T-helper 2 cell (primary cell): ENCODE data around the gene TMEM141.
"Not testable (repeated sequence)": the region's sequence is repeated elsewhere in the genome, so short reads cannot be mapped to it uniquely, and the experiment has no call there.

Source experiments
- DNase-seq, 5 experiments: peaks; one replicate each; pipeline versions ENCODE4 v3.0.0 to v3.0.0-alpha.2; 2012 to 2022

The TMEM141 gene

GRCh38 chr9:136755302-136756133 lies 35.6 kb upstream of the TMEM141 start:
- not testable (repeated sequence) for DNase-seq

- no peak for DNase-seq
These were observed 35.1 kb upstream of the TMEM141 start for GRCh38 chr9:136756134-136756438.

- DNase-seq: no peak
These were observed 34.3 kb upstream of the TMEM141 start for GRCh38 chr9:136756836-136757235.

- DNase-seq: no peak
These were observed 33.8 kb upstream of the TMEM141 start for GRCh38 chr9:136757328-136757727.

GRCh38 chr9:136757751-136758140 lies 33.4 kb upstream of the TMEM141 start:
- DNase-seq: no peak

- no peak for DNase-seq
These were observed 32.1 kb upstream of the TMEM141 start for GRCh38 chr9:136759001-136759400.

GRCh38 chr9:136759436-136760325 lies 31.5 kb upstream of the TMEM141 start:
- DNase-seq: no peak

GRCh38 chr9:136760424-136760823 lies 30.7 kb upstream of the TMEM141 start:
- no peak for DNase-seq

GRCh38 chr9:136760834-136761544 lies 30.2 kb upstream of the TMEM141 start:
- not testable (repeated sequence) for DNase-seq

- no peak for DNase-seq
These were observed 29.6 kb upstream of the TMEM141 start for GRCh38 chr9:136761545-136761981.

GRCh38 chr9:136762221-136762691 lies 28.9 kb upstream of the TMEM141 start:
- DNase-seq: no peak

GRCh38 chr9:136762915-136763648 lies 28.1 kb upstream of the TMEM141 start:
- DNase-seq: peak in 2 of 5 experiments; percentile 40 to 43

GRCh38 chr9:136763649-136764035 lies 27.5 kb upstream of the TMEM141 start:
- DNase-seq: no peak

- no peak for DNase-seq
These were observed 26.7 kb upstream of the TMEM141 start, which contains the start of gene LCN15 for GRCh38 chr9:136764301-136764891. LCN15 (minus strand) TSS chr9:136764518; CDS start chr9:136764488, 30 bp downstream.

GRCh38 chr9:136765041-136765440 lies 26.1 kb upstream of the TMEM141 start:
- DNase-seq: no peak

GRCh38 chr9:136765745-136766409 lies 25.3 kb upstream of the TMEM141 start:
- not testable (repeated sequence) for DNase-seq

- peak in 3 of 5 experiments; percentile 37 to 45 (median 40) for DNase-seq
These were observed 24.6 kb upstream of the TMEM141 start for GRCh38 chr9:136766410-136767120.

- peak in 3 of 5 experiments; percentile 26 to 57 (median 44) for DNase-seq
These were observed 21.4 kb upstream of the TMEM141 start for GRCh38 chr9:136769710-136770191.

GRCh38 chr9:136771907-136772415 lies 19.2 kb upstream of the TMEM141 start:
- DNase-seq: no peak
